ENCODE results near the gene TARS2. TPM values are rescaled to one million over a fixed set of nuclear protein-coding genes. Genes with fewer than 3 reads are reported as not detected.

The TARS2 gene
- total and polyA plus RNA-seq, 10 of the 15 experiments (the other 5 are each of a cell fraction or from before 2014, with no cell fraction given) = 11.0 to 51.8 (median 45.2) TPM

DNA sequence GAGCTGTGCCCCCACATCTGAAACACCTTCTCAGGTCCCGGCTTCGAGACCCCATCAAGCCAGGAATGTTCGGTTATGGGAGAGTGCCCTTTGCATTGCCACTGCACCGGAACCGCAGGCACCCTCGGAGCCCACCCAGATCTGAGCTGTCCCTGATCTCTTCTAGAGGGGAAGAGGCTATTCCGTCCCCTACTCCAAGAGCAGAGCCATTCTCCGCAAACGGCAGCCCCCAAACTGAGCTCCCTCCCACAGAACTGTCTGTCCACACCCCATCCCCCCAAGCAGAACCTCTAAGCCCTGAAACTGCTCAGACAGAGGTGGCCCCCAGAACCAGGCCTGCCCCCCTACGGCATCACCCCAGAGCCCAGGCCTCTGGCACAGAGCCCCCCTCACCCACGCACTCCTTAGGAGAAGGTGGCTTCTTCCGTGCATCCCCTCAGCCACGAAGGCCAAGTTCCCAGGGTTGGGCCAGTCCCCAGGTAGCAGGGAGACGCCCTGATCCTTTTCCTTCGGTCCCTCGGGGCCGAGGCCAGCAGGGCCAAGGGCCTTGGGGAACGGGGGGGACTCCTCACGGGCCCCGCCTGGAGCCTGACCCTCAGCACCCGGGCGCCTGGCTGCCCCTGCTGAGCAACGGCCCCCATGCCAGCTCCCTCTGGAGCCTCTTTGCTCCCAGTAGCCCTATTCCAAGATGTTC lies 66.3 kb downstream of the TARS2 start:
- FAIRE-seq (no peak), ATAC-seq (no peak), DNase-seq (ENCODE audit: low read depth, low spot score) (no peak)
- WGBS (ENCODE audit: insufficient coverage, insufficient replicate concordance, low lambda C conversion rate, missing lambda C conversion rate) = 69% methylated on average over 23 of the region's 23 CpGs
- no peaks in the 10 kb centered on the region; a peak in 1 of 4 replicates for H3K27me3 ChIP-seq (replicated peaks in 1 of 2; ENCODE audit: control insufficient read depth in 2 of 2, insufficient read depth in 2 of 2, low read length in 1 of 2)
- H3K79me2 ChIP-seq (ENCODE audit: control insufficient read depth, insufficient read depth, low read length) = no peaks in the 10 kb centered on the region
- ChIA-PET POLR2A (no interaction called here), SMC1A (ENCODE audit: uncharacterized antibody, unreplicated experiment) (no interaction called here), CTCF (no interaction called here), RAD21 (ENCODE audit: unreplicated experiment) (no interaction called here)
- no peaks in the 10 kb centered on the region for H4K20me1 ChIP-seq (ENCODE audit: control insufficient read depth, insufficient read depth)
- peak; percentile 30; the same call in 1 of the 2 replicates for TF ChIP-seq POLR2A (IDR thresholded peaks at IDR 0.05; ENCODE audit: low read depth, low read length)
- no peak for TF ChIP-seq EP300 (IDR thresholded peaks at IDR 0.05; ENCODE audit: borderline replicate concordance in 1 of 2, control insufficient read depth in 1 of 2, low read depth in 2 of 2, low read length in 2 of 2)
- H3K36me3 ChIP-seq (ENCODE audit: control insufficient read depth in 2 of 2, insufficient read depth in 2 of 2, low read length in 1 of 2) = no peaks in the 10 kb centered on the region
- H3K27ac ChIP-seq (ENCODE audit: control insufficient read depth, insufficient read depth) = no peak overlapping the region
- no peak overlapping the region for H3K4me3 ChIP-seq
- no peak overlapping the region for H3K4me2 ChIP-seq (ENCODE audit: control insufficient read depth, insufficient read depth)
- intact Hi-C loops (cut with micrococcal nuclease; ENCODE audit: unreplicated experiment) (no loop called here), in situ Hi-C loops (cut with MboI) (no loop called here)
- H3K9me3 ChIP-seq (replicated peaks; ENCODE audit: control insufficient read depth, insufficient read depth, low read length) = no peaks in the 10 kb centered on the region
- peaks cover 2% of the 10 kb centered on the region; the same call in 1 of the 2 replicates for H3K4me1 ChIP-seq (ENCODE audit: control insufficient read depth, insufficient read depth, low read length)
- BruUV-seq (replicated peaks) = no TSS peak
- no peak overlapping the region for H3K9ac ChIP-seq (ENCODE audit: control insufficient read depth, insufficient read depth, low read length)
- H2AFZ ChIP-seq (ENCODE audit: control insufficient read depth, low read depth, low read length) = no peak overlapping the region

DNA sequence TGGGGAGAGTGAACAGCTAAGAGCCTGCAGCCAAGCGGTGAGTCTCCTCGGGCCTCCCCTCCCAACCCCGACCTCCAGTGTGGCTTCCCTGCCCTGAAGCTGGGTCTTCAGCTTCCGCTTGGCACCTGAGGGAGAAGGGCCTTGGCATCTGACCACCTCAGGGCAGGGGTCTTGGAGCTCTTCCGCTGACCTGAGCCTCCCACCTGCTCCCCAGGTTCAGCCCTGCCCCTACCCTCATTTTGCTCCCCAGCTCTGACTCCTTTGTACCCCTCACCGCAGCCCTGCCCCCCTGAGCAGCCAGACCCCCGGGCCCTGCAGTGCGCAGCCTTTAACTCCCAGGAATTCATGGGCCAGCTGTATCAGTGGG lies 66.8 kb downstream of the TARS2 start:
- SMC1A ChIA-PET (ENCODE audit: uncharacterized antibody, unreplicated experiment) = no interaction called here
- Histone ChIP-seq H3K4me3 (no peak overlapping the region), H2AFZ (ENCODE audit: control insufficient read depth, low read depth, low read length) (no peak overlapping the region), H3K4me2 (ENCODE audit: control insufficient read depth, insufficient read depth) (no peak overlapping the region), H3K4me1 (ENCODE audit: control insufficient read depth, insufficient read depth, low read length) (no peaks in the 10 kb centered on the region), H3K79me2 (ENCODE audit: control insufficient read depth, insufficient read depth, low read length) (no peaks in the 10 kb centered on the region), H3K27me3 (replicated peaks in 1 of 2; ENCODE audit: control insufficient read depth in 2 of 2, insufficient read depth in 2 of 2, low read length in 1 of 2) (no peaks in the 10 kb centered on the region; a peak in 1 of 4 replicates), H3K27ac (ENCODE audit: control insufficient read depth, insufficient read depth) (no peak overlapping the region), H3K9me3 (replicated peaks; ENCODE audit: control insufficient read depth, insufficient read depth, low read length) (no peaks in the 10 kb centered on the region), H3K36me3 (ENCODE audit: control insufficient read depth in 2 of 2, insufficient read depth in 2 of 2, low read length in 1 of 2) (no peaks in the 10 kb centered on the region), H4K20me1 (ENCODE audit: control insufficient read depth, insufficient read depth) (no peaks in the 10 kb centered on the region), H3K9ac (ENCODE audit: control insufficient read depth, insufficient read depth, low read length) (no peak overlapping the region)
- ATAC-seq (no peak), DNase-seq (ENCODE audit: low read depth, low spot score) (no peak), FAIRE-seq (no peak)
- TF ChIP-seq, protein P1, sequence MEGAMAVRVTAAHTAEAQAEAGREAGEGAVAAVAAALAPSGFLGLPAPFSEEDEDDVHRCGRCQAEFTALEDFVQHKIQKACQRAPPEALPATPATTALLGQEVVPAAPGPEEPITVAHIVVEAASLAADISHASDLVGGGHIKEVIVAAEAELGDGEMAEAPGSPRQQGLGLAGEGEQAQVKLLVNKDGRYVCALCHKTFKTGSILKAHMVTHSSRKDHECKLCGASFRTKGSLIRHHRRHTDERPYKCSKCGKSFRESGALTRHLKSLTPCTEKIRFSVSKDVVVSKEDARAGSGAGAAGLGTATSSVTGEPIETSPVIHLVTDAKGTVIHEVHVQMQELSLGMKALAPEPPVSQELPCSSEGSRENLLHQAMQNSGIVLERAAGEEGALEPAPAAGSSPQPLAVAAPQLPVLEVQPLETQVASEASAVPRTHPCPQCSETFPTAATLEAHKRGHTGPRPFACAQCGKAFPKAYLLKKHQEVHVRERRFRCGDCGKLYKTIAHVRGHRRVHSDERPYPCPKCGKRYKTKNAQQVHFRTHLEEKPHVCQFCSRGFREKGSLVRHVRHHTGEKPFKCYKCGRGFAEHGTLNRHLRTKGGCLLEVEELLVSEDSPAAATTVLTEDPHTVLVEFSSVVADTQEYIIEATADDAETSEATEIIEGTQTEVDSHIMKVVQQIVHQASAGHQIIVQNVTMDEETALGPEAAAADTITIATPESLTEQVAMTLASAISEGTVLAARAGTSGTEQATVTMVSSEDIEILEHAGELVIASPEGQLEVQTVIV (IDR thresholded peaks at IDR 0.05; ENCODE audit: borderline replicate concordance, partially characterized antibody) = no peak
- TF ChIP-seq CEBPB (IDR thresholded peaks at IDR 0.05; ENCODE audit: borderline replicate concordance in 1 of 2, low read depth in 2 of 2, low read length in 2 of 2) (no peak), RBBP5 (conservative IDR thresholded peaks at IDR 0.05) (no peak), MEF2A (IDR thresholded peaks at IDR 0.05; ENCODE audit: insufficient read depth, low read depth, low read length) (no peak), STAT1 (conservative IDR thresholded peaks at IDR 0.05) (no peak), POLR2AphosphoS2 (IDR thresholded peaks at IDR 0.05; ENCODE audit: low read depth, low read length) (no peak), KLF5 (IDR thresholded peaks at IDR 0.05; ENCODE audit: partially characterized antibody) (no peak), ZNF217 (IDR thresholded peaks at IDR 0.05) (no peak), KDM1A (IDR thresholded peaks at IDR 0.05; ENCODE audit: borderline replicate concordance) (no peak)
- TF ChIP-seq, protein P2, sequence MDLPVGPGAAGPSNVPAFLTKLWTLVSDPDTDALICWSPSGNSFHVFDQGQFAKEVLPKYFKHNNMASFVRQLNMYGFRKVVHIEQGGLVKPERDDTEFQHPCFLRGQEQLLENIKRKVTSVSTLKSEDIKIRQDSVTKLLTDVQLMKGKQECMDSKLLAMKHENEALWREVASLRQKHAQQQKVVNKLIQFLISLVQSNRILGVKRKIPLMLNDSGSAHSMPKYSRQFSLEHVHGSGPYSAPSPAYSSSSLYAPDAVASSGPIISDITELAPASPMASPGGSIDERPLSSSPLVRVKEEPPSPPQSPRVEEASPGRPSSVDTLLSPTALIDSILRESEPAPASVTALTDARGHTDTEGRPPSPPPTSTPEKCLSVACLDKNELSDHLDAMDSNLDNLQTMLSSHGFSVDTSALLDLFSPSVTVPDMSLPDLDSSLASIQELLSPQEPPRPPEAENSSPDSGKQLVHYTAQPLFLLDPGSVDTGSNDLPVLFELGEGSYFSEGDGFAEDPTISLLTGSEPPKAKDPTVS (IDR thresholded peaks at IDR 0.05; ENCODE audit: low read depth, low read length) = no peak
- TF ChIP-seq, protein P3, sequence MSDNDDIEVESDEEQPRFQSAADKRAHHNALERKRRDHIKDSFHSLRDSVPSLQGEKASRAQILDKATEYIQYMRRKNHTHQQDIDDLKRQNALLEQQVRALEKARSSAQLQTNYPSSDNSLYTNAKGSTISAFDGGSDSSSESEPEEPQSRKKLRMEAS (IDR thresholded peaks at IDR 0.05; ENCODE audit: low read depth, low read length) = no peak
- WGBS (ENCODE audit: insufficient coverage, insufficient replicate concordance, low lambda C conversion rate, missing lambda C conversion rate) = 73% methylated on average over 8 of the region's 8 CpGs
- intact Hi-C loops (cut with micrococcal nuclease; ENCODE audit: unreplicated experiment) (no loop called here), in situ Hi-C loops (cut with MboI) (no loop called here)
- RAD21 ChIA-PET (ENCODE audit: unreplicated experiment) = no interaction called here
- BruUV-seq (replicated peaks) = no TSS peak
- POLR2A ChIA-PET = no interaction called here
- CTCF ChIA-PET = no interaction called here

All from GM12878 (cell line).